ENCODE results near the gene DCLK2.

Gene DCLK2

DNA sequence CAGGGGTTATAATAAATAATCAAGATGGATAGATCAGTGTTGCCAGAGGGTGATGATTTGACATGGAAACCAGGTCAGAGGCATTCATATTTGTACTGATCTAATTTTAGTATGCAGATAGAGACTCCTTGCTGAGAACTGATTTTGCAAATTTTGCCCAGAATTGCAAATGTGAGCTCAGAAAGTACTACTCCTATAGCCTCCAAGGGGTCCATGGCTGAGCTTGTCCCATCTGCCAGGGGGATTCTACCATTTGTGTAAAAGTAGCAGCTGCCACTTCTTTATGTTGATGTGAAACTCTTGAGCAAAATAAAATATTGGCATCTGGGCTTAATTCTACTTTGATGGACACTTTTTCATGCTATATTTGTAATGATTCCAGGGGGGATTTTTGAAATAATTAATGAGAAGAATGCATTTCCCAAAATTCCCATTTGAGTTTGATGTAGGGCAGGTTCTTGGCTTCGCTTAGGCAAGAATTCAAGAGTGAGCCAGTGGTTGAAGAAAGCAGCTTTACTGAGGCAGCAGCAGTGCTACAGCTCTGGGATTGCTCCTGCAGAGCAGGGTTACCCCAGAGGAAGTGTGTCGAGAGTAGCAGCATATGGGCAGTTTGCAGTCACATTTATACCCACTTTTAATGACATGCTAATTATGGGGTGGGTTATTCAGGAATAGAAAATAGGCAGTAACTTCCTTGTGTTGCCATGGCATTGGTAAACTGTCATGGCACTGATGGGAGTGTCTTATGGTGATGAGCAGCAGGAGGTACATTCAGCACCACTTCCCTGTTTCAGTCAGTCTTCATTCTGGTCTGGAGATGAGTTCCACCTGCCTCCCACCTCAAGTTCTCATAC lies 38.7 kb upstream of the DCLK2 start:
- Histone ChIP-seq H3K9me2 (replicated peaks; ENCODE audit: insufficient read depth, low read length) (no peaks in the 10 kb centered on the region), H4K20me1 (ENCODE audit: low read depth, low read length) (no peaks in the 10 kb centered on the region), H3K36me3 (ENCODE audit: low read length) (no peaks in the 10 kb centered on the region), H3K27me3 (ENCODE audit: low read length) (no peaks in the 10 kb centered on the region), H3K9ac (ENCODE audit: low read length) (no peak overlapping the region), H3K4me3 (ENCODE audit: insufficient read depth, low read length, poor library complexity, severe bottlenecking) (no peak overlapping the region), H3K9me3 (ENCODE audit: insufficient read depth, low read length) (no peaks in the 10 kb centered on the region), H3K27ac (ENCODE audit: low read depth, low read length) (no peak overlapping the region), H3K79me2 (ENCODE audit: insufficient read depth, low read length) (no peaks in the 10 kb centered on the region), H3K4me2 (ENCODE audit: low read depth, low read length, poor library complexity, severe bottlenecking) (no peak overlapping the region), H2AFZ (ENCODE audit: low read depth, low read length, severe bottlenecking) (no peak overlapping the region), H3F3A (ENCODE audit: insufficient read depth) (no peaks in the 10 kb centered on the region)
- TF ChIP-seq EZH2phosphoT487 (conservative IDR thresholded peaks at IDR 0.05; ENCODE audit: low read length) = no peak
- no peak for TF ChIP-seq CTCF (IDR thresholded peaks at IDR 0.05; ENCODE audit: insufficient read depth, low read length, poor library complexity, severe bottlenecking)

DNA sequence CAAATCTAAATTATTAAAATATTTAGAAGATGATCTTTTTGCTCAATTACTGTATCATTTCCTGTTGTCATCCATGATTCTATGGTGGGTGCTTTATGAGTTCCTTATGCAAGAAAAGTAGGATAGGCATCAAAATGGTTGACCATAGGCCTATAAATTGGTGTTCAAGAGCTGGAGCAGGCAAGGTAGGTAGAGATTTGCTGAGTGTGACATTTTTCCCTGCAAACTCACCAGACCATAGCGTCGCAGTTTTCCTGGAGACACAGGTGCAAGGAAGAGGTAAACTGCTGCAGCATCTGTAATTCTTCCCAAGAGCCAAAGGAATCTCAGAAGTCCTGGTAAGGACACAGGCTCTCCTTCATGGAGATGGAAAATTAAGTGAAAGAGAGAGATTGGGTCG lies 33.7 kb upstream of the DCLK2 start:
- Histone ChIP-seq H3K4me3 (ENCODE audit: insufficient read depth, low read length, poor library complexity, severe bottlenecking) (no peak overlapping the region), H3K27ac (ENCODE audit: low read depth, low read length) (no peak overlapping the region), H3K27me3 (ENCODE audit: low read length) (no peaks in the 10 kb centered on the region), H4K20me1 (ENCODE audit: low read depth, low read length) (no peaks in the 10 kb centered on the region), H3K9ac (ENCODE audit: low read length) (no peak overlapping the region), H2AFZ (ENCODE audit: low read depth, low read length, severe bottlenecking) (no peak overlapping the region), H3K9me3 (ENCODE audit: insufficient read depth, low read length) (no peaks in the 10 kb centered on the region), H3F3A (ENCODE audit: insufficient read depth) (no peaks in the 10 kb centered on the region), H3K4me2 (ENCODE audit: low read depth, low read length, poor library complexity, severe bottlenecking) (no peak overlapping the region), H3K79me2 (ENCODE audit: insufficient read depth, low read length) (no peaks in the 10 kb centered on the region), H3K9me2 (replicated peaks; ENCODE audit: insufficient read depth, low read length) (no peaks in the 10 kb centered on the region), H3K36me3 (ENCODE audit: low read length) (no peaks in the 10 kb centered on the region)
- TF ChIP-seq EZH2phosphoT487 (conservative IDR thresholded peaks at IDR 0.05; ENCODE audit: low read length) (no peak), CTCF (IDR thresholded peaks at IDR 0.05; ENCODE audit: insufficient read depth, low read length, poor library complexity, severe bottlenecking) (no peak)

GRCh38 chr4:150045410-150045809 lies 32.8 kb upstream of the DCLK2 start:
- Histone ChIP-seq H3K4me2 (ENCODE audit: low read depth, low read length, poor library complexity, severe bottlenecking) (no peak overlapping the region), H3K4me3 (ENCODE audit: insufficient read depth, low read length, poor library complexity, severe bottlenecking) (no peak overlapping the region), H3K36me3 (ENCODE audit: low read length) (no peaks in the 10 kb centered on the region), H3K27me3 (ENCODE audit: low read length) (no peaks in the 10 kb centered on the region), H2AFZ (ENCODE audit: low read depth, low read length, severe bottlenecking) (no peak overlapping the region), H3K27ac (ENCODE audit: low read depth, low read length) (no peak overlapping the region), H3F3A (ENCODE audit: insufficient read depth) (no peaks in the 10 kb centered on the region), H4K20me1 (ENCODE audit: low read depth, low read length) (no peaks in the 10 kb centered on the region), H3K79me2 (ENCODE audit: insufficient read depth, low read length) (no peaks in the 10 kb centered on the region), H3K9me2 (replicated peaks; ENCODE audit: insufficient read depth, low read length) (no peaks in the 10 kb centered on the region), H3K9ac (ENCODE audit: low read length) (no peak overlapping the region), H3K9me3 (ENCODE audit: insufficient read depth, low read length) (no peaks in the 10 kb centered on the region)
- TF ChIP-seq EZH2phosphoT487 (conservative IDR thresholded peaks at IDR 0.05; ENCODE audit: low read length) (no peak), CTCF (IDR thresholded peaks at IDR 0.05; ENCODE audit: insufficient read depth, low read length, poor library complexity, severe bottlenecking) (no peak)

Data from SU-DHL-6 (cell line).